Tibial nerve (tissue), 4 donors: ENCODE data around the gene NRG4. TPM values are rescaled to one million over a fixed set of nuclear protein-coding genes. Genes with fewer than 3 reads are reported as not detected.

Experiments used
- DNase-seq, 2 donors: peaks; one replicate each; pipeline ENCODE4 v3.0.0-alpha.2; 2019; ENCODE audit warnings: low spot score in 2 of 2
- H3K27ac ChIP-seq, 4 donors: fragments of 200-600 bp; sonication (generic) in 3 of 4; one replicate each; pipeline ENCODE4 v1.5.1; 2017 to 2019; ENCODE audit warnings: mild to moderate bottlenecking in 1 of 4
- H3K27me3 ChIP-seq, 2 donors: fragments of 200-600 bp; sonication (generic) in 1 of 2; one replicate each; pipeline versions ENCODE4 v1.5.1 to v1.6.0; 2017 to 2019
- H3K36me3 ChIP-seq, 3 donors: fragments of 200-600 bp; sonication (generic); one replicate each; pipeline ENCODE4 v1.5.1; 2018 to 2019
- H3K4me1 ChIP-seq, 4 donors: fragments of 200-600 bp; sonication (generic) in 3 of 4; one replicate each; pipeline ENCODE4 v1.5.1; 2017 to 2019
- H3K4me3 ChIP-seq, 4 donors: fragments of 200-600 bp; sonication (generic) in 3 of 4; one replicate each; pipeline ENCODE4 v1.5.1; 2017 to 2019; ENCODE audit warnings: mild to moderate bottlenecking in 1 of 4, moderate library complexity in 1 of 4
- H3K9me3 ChIP-seq, 4 donors: fragments of 200-600 bp; sonication (generic) in 3 of 4; one replicate each; pipeline ENCODE4 v1.5.1; 2017 to 2019
- CTCF ChIP-seq, 5 experiments: fragments of 200-600 bp in 3 of 5; fragments of 450-650 bp in 2 of 5; sonication (generic) in 3 of 5; IDR thresholded peaks; one replicate each; pipeline ENCODE4 v1.5.1; 2016 to 2019; ENCODE audit warnings: antibody characterized with exemption in 5 of 5, mild to moderate bottlenecking in 3 of 5, moderate library complexity in 2 of 5
- EP300 ChIP-seq, 2 donors: sonication (generic); formaldehyde crosslinking; IDR thresholded peaks; one replicate each; pipeline ENCODE4 v1.6.1; 2017; ENCODE audit warnings: antibody characterized with exemption in 2 of 2, mild to moderate bottlenecking in 1 of 2
- POLR2A ChIP-seq, 2 donors: fragments of 450-650 bp; IDR thresholded peaks; one replicate each; pipeline ENCODE4 v1.6.1; 2017; ENCODE audit warnings: antibody characterized with exemption in 2 of 2, mild to moderate bottlenecking in 2 of 2, moderate library complexity in 2 of 2
- WGBS, 2 donors: methylation state at CpG; one replicate each; pipeline ENCODE4 v1.1.5; 2018; 5-methylcytosine and 5-hydroxymethylcytosine counted together
- total RNA-seq, 4 donors: library from RNA; depleted of rRNA; stranded (reverse); fragments of >200 nt; gene quantifications; one replicate each; pipeline ENCODE4 v1.1.0, GENCODE V29; 2016

NRG4 gene
- total RNA-seq, 4 donors from 2014 or later = 0.44 TPM; not detected in 3

- no peak overlapping the region for H3K27ac ChIP-seq
- WGBS, 2 donors = 86% methylated on average over 5 of the region's 5 CpGs
- no peak overlapping the region for H3K4me3 ChIP-seq
- DNase-seq = no peak
- H3K36me3 ChIP-seq = peaks cover 0 to 24% (median 0%) of the 10 kb centered on the region in 3 donors
- no peaks in the 10 kb centered on the region for H3K9me3 ChIP-seq
- no peak for TF ChIP-seq POLR2A (IDR thresholded peaks at IDR 0.05)
- TF ChIP-seq EP300 (IDR thresholded peaks at IDR 0.05) = no peak
- no peak for TF ChIP-seq CTCF (IDR thresholded peaks at IDR 0.05)
- H3K4me1 ChIP-seq = peaks cover 0 to 32% (median 3%) of the 10 kb centered on the region in 4 donors
- no peaks in the 10 kb centered on the region for H3K27me3 ChIP-seq
Measured at GRCh38 chr15:75905231-75905630, 107.0 kb downstream of the NRG4 start.

DNA sequence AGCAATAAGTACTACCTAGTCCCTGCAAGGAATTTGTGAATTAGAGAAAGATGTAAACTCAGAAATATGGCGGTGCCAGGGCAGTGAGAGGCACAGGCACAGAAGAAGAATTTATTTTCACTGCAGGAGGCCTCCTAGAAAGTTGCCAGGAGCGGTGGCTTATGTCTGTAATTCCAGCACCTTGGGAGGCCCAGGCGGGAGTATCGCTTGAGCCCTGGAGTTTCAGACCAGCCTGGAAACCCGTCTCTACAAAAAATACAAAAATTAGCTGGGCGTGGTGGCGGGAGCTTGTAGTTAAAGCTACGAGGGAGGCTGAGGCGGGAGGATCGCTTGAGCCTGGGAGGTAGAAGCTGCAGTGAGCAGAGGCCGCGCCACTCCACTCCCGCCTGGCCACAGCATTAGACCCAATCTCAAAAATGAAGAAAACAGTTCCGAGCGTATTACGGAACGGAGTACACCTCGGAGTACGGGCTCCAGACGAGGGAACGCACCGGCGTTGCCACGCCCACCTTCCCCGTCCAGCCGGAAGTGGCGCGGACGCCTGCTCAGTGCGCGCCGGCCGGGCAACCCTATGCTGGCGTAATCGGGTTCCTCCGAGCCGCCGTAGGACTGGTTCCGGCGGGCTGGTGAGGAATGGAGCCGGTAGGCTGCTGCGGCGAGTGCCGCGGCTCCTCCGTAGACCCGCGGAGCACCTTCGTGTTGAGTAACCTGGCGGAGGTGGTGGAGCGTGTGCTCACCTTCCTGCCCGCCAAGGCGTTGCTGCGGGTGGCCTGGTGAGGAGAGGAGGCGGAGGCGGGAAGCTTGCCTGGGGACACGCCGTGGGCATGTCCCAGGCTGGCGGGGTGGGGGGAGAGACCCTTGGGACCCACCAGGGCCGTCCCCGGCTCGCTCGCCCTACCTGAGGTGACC lies 108.6 kb downstream of the NRG4 start, which contains the start of gene FBXO22:
Gene FBXO22, plus strand, starts transcription at position 548 of the 909 bp plus-strand sequence. Its CDS starts 86 bp downstream, at position 634.
- H3K4me3 ChIP-seq = peak within 1 kb of the TSS; percentile 70 to 93 (median 80)
- H3K9me3 ChIP-seq = no peaks in the 10 kb centered on the region
- 4% methylated on average over 41 to 53 of the region's 63 CpGs for WGBS, 2 donors
- peaks cover 0 to 32% (median 3%) of the 10 kb centered on the region in 4 donors for H3K4me1 ChIP-seq
- peak in 1 of 2 donors; percentile 93 for TF ChIP-seq EP300 (IDR thresholded peaks at IDR 0.05)
- TF ChIP-seq CTCF (IDR thresholded peaks at IDR 0.05) = peak in 1 of 5 experiments; percentile 22
- peak; percentile 22 to 52 for TF ChIP-seq POLR2A (IDR thresholded peaks at IDR 0.05)
- DNase-seq = peak; percentile 76 to 82
- peak within 1 kb of the TSS; percentile 65 to 79 (median 78) for H3K27ac ChIP-seq
- peaks cover 0 to 8% (median 0%) of the 10 kb centered on the region in 3 donors for H3K36me3 ChIP-seq
- H3K27me3 ChIP-seq = no peaks in the 10 kb centered on the region

DNA sequence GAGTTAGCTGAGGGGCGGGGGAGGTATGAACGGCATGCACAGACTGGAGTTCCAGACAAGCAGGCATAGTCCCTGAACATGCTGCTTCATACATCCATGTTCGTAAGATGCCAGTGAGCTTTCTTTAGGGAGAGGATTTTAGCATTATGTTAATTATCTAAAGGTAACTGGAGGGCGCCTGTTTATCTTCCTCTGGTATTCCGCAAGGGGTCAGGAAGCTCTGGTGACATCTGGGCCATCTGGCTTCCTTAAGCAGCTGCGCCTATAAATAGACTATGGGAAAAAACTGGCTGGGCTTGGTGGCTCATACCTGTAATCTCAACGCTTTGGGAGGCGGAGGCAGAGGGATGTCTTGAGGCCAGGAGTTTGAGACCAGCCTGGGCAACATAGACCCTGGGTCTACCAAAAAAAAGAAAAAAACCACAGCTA lies 110.1 kb downstream of the NRG4 start:
- no peak overlapping the region for H3K27ac ChIP-seq
- 55 to 60% methylated on average over 8 of the region's 8 CpGs for WGBS, 2 donors
- TF ChIP-seq CTCF (IDR thresholded peaks at IDR 0.05) (no peak), POLR2A (IDR thresholded peaks at IDR 0.05) (no peak), EP300 (IDR thresholded peaks at IDR 0.05) (no peak)

GRCh38 chr15:75900577-75900976 lies 111.6 kb downstream of the NRG4 start:
- Histone ChIP-seq H3K27me3 (no peaks in the 10 kb centered on the region), H3K9me3 (no peaks in the 10 kb centered on the region), H3K36me3 (peaks cover 0 to 10% (median 0%) of the 10 kb centered on the region in 3 donors), H3K4me3 (no peak overlapping the region), H3K4me1 (peaks cover 0 to 20% (median 3%) of the 10 kb centered on the region in 4 donors), H3K27ac (no peak overlapping the region)
- TF ChIP-seq EP300 (IDR thresholded peaks at IDR 0.05) (no peak), CTCF (IDR thresholded peaks at IDR 0.05) (no peak), POLR2A (IDR thresholded peaks at IDR 0.05) (no peak)
- no peak for DNase-seq

More for the DNA sequence above, 110.1 kb downstream of the NRG4 start:
- Histone ChIP-seq H3K4me1 (peaks cover 0 to 32% (median 3%) of the 10 kb centered on the region in 4 donors), H3K36me3 (peaks cover 0 to 10% (median 0%) of the 10 kb centered on the region in 3 donors), H3K9me3 (no peaks in the 10 kb centered on the region), H3K27me3 (no peaks in the 10 kb centered on the region), H3K4me3 (no peak overlapping the region)
- DNase-seq = no peak

DNA sequence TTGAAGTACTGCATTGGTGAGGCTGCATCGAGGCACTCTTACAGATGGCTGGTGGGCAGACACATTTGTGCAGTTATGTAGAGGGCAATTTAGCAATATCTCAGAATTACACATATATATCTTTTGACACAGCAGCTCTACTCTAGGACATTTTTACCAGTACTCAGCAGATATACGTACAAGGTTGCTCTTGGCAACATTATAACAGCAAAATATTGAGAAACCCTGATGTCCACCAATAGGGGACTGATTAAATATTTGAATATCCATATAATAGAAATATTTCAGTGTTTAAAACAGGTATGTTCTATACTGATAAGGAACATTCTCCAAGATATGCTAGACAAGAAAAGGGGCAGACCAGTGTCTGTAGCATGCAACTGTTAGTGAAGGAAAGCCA lies 116.5 kb downstream of the NRG4 start:
- Histone ChIP-seq H3K27me3 (no peaks in the 10 kb centered on the region), H3K9me3 (no peaks in the 10 kb centered on the region), H3K36me3 (peaks cover 0 to 8% (median 0%) of the 10 kb centered on the region in 3 donors), H3K4me3 (no peak overlapping the region), H3K4me1 (no peaks in the 10 kb centered on the region), H3K27ac (no peak overlapping the region)
- WGBS, 2 donors = 86 to 87% methylated on average over 2 of the region's 2 CpGs
- no peak for TF ChIP-seq CTCF (IDR thresholded peaks at IDR 0.05)
- no peak for TF ChIP-seq EP300 (IDR thresholded peaks at IDR 0.05)
- TF ChIP-seq POLR2A (IDR thresholded peaks at IDR 0.05) = no peak
- no peak for DNase-seq
